ENCODE data around the gene PTGDS.
"Not testable (repeated sequence)": the region's sequence is repeated elsewhere in the genome, so short reads cannot be mapped to it uniquely, and the experiment has no call there.

The PTGDS gene

DNA sequence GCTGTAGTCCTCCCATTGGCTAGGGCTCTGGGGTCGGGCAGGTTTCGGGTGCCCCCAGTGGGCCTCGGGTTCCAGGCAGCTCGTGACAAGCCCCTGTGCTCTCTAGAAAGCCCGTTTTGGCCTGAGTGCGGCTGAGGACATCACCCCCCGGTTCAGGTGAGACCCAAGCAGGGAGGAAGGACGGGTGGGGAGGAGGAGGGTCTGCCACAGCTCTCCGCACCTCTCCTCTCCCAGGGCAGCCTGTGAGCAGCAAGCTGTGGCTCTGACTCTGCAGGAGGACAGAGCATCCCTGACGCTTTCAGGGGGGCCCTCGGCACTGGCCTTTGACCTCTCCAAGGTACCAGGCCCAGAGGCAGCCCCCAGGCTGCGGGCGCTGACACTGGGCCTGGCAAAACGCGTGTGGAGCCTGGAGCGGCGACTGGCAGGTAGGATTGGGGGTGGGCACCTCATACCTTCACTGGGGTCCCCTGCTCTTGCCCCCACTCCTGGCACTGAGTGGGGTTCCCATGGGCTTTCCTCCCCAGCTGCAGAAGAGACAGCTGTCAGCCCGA, 15.6 kb downstream of the PTGDS start:
- DNase-seq = no peak

DNA sequence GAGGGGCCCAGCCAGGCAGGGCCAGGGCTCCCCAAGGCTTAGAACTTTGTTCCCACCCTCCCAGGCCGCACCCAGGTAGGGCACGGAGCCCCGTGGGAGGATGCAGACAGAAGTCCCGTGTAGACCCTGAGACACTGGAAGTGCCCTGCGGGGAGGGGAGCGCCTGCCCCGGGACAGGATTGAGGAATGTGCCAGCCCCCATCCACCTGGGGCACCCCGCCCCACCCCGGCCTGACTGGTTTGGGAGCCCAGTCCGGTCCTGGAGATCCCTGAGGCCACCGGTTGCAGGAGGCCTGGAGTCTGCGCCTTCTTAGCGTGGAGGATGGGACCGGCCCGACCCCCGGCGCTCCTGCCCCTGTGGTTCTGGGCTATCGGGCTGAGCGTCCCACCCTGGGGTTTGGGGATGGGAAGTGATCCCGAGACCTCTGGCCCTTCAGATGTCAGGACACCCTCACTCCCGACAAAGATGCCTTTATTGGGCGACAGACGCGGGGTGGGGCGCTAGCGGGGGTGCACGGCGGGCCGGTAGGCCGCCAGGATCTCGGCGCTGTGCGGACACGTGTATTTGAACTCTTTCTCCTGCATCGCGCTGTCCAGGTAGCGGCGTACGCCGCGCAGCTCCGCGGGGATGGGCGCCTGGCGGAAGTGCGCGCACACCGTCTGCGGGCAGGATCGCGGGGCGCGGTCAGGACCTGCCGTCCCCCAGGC, 17.0 kb downstream of the PTGDS start:
- DNase-seq = no peak

DNA sequence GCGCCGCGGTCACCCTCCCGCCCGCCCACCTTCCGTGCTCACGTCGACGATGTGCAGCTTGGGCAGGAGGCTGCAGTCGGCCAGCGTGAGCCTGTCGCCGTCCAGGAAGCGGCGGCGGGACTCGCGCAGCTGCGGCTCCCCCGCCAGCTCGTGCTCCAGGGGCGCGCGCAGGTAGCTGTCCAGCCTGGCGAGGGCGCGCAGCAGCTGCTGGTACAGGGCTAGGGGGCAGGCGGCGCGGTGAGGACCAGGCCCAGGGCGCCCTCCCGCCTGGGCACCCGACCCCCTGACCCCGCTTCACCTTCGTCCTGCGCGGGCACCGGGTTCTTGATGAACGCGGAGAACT, 17.6 kb downstream of the PTGDS start:
- no peak for DNase-seq

DNA sequence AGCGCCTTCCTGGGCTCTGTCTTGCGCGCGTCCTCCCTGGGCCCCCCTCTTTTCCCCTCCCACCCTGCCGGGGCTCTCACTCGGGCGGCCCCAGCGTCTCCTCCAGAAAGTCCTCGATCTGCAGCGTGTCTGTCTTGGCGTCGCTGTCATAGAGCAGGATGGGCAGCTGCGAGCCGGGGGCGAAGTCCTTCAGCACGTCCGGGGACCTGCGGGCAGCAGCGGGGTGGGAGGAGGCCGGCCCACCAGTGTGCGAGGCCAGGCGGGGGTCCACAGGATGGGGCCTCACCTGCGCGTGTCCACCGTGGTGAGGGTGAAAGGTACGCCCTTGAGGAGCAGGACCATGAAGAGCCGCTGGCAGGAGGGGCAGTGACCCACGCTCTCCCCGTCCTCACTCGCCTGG, 18.1 kb downstream of the PTGDS start:
- no peak for DNase-seq

DNA sequence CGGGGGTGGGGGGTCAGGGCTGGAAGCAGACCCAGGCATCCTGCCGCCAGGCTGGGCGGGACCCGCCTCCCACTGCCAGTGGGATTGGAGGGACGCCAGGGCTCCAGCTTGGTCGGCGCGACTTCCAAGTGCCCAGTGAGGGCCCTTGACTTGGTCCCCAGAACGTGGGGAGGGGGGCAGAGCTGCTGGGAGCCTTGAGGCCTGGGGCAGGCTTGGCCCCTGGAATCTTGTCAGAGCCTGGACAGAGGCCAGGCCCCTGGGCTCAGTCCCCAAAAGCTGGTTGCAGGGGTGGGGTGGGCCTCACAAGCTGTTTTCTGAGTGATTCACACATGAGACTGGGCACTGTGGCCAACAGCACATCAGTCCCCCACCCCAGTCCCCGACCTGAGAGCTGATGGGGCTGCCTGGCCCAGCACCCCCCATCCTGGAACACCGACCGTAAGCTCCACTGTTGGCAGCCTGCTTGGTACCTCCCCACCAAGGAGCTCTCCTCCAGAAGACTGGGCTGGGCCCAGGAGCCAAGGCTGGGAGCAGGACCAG, 18.5 kb downstream of the PTGDS start:
- no peak for DNase-seq

DNA sequence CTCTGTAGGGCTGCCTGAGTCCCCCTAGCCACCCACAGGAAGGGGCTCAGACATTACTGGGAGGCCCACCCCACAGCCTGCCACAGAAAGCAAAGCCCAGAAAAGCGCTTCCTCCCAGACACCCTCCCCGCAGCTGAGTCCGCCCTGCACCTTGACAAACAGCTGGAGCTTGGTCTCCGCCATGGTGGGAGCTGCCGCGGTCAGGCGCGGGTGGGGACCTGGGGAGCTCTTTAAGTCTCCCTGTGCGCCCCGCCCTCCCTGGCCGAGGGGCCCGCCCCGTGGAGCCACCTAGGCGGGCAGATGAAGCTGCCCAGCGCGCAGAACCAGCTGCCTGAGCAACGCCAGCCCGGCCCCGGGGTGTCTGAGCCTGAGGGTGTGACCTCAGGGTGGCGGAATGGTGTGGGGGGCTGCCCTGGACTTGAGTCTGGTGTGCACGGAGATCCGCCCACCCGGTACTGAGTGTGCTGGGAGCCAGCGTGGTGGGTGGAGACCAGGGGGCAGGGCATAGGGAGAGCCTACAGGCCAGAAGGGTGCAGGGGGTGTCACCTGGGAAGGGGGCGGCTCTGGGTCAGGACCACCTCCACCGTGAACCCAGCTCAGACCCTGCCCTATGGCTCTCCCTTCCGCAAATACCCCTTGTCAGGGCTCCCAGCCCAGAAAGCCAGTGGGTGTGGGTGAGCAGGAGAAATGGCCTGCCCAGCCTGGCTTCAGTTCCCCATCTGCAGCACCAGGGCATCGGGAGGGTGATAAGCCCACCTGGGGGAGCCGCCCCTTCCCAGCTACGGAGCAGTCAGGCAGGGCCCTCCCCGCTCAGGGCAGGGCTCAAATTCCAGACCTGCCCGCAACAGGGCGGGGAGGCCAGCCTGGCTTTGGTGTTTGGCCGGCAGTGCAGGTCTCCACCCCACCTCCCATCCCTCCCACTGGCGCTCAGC, 19.3 kb downstream of the PTGDS start, which contains the start of gene CLIC3:
Gene CLIC3, minus strand, starts transcription at position 208 of the 932 bp plus-strand sequence. Its CDS starts 25 bp downstream, at position 183.
- no peak for DNase-seq

DNA sequence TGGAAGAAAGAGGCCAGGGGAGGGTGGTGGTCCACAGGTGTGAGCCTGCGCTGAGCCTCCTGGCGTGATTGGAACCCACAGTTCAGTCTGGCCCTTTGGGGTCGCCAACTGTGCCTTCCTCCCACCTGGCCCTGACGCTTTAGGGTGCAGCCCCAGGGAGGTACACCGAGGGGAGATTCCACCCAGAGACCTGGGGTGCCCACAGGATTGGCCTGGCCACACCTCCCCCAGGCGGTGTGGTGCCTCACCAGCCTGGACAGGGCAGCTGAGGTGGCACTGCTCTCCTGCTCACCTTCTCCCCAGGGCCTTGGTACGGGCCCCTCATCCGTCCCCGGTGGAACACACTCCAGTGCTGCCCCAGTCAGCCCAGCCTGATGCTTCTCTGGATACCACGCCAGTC, 20.1 kb downstream of the PTGDS start:
- no peak for DNase-seq

DNA sequence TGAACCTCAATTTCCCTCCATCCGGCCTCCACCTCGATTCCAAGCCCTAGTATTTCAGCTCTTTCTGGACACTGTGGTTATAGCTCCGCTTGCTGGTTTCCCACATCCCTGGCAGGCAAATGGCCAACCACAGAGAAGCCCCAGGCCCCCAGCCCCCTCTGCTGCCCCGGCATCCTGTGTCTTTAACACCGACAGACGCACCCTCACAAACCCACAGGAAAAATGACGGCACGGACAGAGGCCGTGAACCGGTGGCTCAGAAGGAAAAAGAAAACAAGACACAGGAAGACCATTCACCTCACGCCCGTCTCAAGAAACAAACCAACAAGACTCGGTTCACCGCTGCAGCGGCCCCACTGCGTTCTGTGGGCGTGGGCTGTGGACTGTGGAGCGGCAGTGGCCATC, 20.5 kb downstream of the PTGDS start:
- no peak for DNase-seq

DNA sequence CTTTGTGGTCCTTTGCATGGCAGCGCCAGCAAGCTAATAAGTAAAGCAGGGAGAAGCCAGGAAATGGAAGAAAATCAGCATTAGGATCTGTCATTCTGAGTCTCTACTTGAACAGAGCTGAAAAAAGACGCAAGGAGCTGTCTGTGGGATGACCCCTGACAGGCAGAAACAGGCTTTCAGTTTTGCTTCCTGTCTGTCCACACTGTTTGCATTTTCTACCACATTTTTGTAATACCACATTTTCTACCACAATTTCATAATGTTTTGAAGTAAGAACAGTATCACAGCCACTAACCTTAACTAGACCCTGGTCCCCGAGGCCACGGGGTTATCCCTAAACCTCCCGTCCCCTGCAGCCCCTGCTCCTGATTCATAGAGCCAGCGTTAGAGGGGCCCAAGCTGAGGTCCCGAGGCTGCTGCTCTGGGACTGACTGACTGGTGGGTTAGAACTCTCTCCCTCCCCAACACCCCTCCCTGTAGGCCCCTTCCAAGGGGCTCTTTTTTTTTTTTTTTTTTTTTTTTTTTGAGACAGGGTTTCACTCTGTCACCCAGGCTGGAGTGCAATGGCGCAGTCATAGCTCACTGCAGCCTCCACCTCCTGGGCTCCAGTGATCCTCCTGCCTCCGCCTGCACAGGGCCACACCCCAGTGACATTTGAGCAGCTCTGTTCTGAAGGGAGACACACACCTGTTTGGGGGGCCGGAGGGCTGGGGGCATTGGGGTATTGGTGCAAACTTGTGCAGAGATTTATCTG, 23.1 kb downstream of the PTGDS start:
- no peak for DNase-seq

DNA sequence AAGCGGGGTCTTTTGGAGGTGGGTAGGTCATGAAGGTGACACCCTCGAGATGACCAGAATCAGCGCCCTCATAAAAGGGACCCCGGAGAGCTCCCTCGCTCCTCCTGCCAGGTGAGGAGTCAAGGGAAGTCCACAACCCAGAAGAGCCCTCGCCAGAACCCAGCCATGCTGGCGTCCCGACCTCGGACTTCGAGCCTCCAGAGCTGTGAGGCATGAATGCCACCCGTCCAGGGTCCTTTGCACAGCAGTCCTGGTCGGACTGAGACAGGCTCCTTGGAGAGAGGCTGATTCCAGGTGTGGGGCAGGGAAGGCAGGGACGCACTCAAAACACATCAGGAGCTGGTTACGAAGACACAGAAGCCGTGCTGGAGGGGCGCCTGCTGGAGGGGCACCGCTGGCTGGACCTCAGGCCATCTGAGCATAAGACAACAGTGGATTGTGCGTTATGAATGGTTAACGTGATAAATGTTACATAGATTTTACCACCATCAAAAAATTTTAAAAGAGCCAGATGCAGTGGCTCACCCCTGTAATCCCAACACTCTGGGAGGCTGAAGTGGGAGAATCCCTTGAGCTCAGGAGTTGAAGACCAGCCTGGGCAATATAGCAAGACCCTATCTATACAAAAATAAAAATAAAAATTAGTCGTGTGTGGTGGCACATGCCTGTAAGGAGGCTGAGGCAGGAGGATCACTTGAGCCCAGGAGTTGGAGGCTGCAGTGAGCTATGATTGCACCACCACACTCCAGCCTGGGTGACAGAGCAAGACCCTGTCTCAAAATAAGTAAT, 24.7 kb downstream of the PTGDS start:
- no peak for DNase-seq

DNA sequence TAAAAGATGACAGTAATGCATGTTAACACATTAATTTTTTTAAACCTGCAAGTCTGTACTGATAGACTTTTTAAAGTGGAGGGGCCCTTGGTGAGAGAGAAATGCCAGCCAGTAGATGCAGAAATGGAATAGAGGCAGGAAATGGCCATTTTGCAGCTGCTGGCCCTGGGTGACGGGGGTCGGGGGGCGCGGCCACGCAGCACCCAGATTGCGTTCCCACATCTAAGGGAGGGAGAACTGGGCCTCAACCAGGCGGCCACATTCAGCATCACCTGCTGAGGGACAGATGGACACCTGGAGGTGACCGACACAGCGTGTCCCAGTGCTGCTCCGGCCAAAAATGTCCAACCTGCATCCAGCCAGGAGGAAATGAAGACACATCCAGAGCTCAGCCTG, 25.3 kb downstream of the PTGDS start:
- DNase-seq = no peak

DNA sequence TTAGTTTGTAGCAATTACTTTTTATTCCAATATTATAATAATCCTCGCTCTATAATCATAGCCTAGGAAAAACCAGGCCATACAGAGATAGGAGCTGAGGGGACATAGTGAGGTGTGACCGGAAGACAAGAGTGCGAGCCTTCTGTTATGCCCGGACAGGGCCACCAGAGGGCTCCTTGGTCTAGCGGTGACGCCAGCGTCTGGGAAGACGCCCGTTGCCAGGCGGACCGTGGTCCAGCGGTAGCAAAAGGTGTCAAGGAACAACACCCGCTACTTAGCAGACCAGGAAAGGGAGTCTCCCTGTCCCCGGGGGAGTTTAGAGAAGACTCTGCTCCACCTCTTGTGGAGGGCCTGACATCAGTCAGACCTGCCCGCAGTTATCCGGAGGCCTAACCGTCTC, 27.0 kb downstream of the PTGDS start:
- not testable (repeated sequence) for DNase-seq

DNA sequence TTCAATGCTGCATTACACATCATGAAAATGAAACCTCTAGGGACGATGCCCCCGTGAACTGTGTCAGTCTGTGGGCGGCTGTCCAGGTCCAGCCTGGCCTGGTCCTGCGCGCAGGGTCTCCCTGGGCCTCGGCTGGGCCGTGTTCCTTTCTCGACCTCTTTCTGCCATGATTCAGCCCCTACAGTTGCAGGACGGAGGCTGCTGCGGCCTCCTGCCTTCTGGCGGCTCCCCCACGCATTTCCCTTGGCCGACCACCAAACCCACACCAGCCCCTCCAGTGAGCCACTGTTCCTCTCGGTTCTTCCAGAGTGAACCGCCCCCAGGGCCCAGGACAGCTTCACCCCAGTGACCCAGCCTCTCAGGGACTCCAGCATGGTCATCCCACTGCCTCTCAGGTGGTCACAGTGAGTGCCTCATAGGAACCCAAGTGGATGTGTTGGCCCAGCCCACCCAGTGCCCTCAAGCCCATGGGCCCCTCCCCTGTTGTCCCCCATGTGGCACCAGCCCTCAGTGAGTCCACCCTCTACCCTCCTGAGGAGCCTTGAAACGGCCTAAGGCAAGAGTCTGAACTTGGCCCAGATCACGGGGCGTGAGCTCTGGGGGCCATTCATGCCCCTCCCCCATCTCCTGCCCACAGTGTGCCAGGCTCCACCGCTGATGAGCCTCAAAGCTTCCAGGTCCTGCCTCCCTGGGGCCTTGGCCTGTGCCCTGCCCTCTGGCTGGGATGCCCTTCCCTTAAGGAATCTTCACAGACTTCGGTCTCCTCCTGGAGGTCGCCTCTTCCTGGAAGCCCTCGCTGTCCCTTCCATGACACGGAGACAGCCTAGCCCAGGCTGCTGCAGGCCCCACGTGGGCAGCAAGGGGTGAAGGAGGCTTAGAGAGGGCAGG, 29.1 kb downstream of the PTGDS start:
- DNase-seq = no peak

DNA sequence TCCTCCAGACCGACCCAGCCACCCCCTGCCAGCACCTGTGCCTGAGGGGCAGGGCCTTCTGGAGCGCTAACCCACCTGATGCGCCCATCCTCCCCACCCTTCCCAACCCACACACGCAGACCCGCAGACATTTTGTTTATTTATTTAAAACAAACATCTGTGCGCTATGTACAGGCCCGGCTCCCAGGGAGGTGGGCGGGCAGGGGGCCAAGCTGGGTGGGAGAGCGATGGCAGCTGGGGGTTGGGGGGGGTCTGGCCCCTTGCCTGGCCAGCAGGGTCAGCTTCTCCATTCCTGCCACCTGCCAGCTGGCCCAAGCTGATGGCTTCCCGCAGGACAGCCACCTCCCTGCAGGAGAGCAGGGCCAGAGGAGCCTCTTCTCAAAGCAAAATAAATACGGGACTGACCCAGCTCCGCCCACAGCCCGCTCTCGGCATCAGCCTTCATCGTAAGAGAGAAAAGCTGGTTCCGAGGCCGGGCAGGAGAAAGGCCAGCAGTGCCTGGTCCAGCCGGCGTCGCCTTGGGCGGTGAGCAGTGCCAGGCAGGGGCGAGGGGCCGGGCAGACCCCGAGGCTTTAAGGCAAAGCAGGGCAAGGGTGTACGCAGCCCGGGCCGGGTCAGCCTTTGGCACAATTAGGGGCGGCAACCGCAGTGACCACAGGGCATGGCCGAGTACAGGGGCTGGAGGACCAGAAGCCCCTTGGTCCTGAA, 30.0 kb downstream of the PTGDS start:
- no peak for DNase-seq

DNA sequence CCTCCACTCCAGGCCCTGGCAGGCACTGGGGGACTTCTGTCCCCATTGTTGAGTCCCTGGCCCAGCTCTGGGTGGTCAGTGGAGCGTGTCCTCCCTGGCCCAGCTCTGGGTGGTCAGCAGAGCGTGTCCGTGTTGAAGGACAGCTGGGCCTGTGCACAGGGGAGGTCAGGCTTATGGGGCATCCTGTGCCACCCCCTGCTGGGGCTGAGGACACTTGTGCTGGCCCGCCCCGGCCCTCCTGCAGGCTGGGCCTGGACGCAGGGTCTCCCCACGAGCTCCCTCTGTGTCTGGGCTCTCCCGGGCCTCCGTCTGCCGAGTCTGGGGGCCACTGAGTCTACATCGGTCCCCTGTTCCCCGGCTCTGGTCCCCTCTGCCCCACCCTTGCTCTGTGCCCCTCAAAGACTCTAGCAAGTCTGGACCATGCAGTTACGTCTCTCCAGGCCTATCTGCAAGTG, 30.5 kb downstream of the PTGDS start:
- no peak for DNase-seq

DNA sequence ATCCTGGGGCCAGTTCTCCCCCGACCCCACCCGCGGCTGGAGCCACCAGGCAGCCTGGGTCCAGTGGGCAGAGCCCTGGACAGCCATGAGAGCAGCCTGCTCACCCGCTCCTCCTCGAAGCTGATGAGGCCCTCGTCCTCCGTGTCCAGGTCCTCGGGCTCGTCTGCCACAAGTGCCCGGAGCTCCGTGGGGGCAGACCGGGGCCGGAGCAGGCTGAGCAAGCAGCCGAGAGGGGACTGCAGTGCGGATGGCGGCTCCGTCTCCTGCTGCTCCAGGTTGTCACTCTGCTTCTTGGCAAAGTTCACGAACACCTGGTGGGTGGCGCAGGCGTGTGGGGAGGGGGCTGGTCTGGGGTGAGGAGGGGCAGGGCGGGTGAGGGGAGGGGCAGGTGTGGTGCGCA, 31.0 kb downstream of the PTGDS start:
- no peak for DNase-seq

DNA sequence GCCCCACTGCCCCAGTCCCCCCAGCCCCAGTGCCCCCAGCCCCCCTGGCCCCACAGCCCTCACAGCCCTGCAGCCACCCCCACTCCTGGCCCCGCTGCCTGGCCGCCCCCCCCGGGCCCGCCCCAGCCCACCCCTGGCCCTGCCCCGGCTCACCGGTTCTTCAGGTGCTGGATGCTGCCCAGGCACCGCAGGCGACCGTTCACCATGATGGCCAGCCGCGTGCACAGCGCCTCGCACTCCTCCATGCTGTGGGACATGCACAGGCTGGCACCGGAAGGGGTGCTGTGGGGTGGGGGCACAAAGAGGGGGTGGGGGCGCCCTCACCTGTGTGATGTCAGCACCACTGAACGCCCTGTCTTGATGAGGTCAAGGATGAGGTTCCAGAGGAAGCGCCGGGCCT, 31.9 kb downstream of the PTGDS start:
- DNase-seq = no peak

DNA sequence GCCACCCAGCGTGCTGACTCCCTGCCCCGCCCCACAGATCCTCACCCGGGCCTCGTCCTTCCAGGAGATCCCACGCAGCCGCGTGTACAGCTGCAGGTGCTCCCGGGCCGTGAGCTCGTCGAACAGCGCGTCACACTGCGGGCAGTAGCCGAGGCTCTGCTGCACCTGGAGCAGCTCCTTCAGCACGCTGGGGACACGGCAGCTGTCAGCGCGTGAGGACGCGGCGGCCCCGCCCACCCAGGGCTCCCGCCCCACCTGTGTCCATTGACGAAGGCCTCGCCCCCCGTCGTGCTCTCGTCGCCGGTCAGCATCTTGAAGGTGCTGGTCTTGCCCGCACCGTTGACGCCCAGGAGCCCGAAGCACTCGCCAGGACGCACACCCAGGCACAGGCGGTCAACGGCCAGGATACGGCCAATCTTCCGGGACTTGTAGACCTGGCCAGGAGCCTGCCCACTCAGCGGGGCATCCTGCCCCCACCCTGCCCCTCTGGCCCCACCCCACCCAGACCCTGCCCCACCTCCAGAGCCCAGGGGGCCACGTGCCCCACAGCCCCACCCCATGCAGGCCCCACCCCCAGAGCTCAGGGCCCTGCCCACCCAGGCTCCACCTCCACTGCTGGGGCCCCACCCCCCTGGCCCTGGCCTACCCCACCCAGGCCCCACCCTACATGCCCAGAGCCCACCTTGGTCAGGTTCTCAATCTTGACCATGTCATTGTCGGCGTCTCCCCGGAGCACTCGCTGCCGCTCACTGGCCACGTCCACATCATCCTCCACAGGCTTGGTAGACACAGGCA, 32.8 kb downstream of the PTGDS start:
- no peak for DNase-seq

DNA sequence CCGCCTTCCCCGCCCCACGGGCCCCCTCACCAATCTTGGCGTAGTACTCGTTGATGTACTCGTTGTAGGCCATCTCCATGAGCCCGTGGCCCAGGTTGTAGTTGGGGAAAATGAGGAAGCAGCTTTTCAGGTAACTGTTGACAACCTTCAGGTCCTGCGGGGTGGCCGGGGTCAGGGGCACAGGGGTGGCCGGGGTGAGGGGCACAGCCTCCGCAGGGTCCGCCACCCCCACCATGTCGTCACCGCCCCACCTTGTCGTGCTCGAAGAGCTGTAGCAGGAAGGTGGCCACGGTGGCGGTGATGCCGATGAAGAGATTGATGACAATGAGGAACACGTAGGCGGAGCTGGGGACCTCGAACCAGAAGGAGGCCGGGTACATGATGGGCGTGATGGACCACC, 33.9 kb downstream of the PTGDS start:
- DNase-seq = no peak
